ENCODE data around the gene MFAP2. TPM values are rescaled to one million over a fixed set of nuclear protein-coding genes. Genes with fewer than 3 reads are reported as not detected.

The MFAP2 gene
- total and polyA plus RNA-seq, 2 of the 8 experiments (the other 6 are each of a cell fraction or from before 2014, with no cell fraction given): 172 to 326 TPM

- TF ChIP-seq CHD7 (IDR thresholded peaks at IDR 0.05; ENCODE audit: insufficient replicate concordance, low read length) (no peak), CTCF (IDR thresholded peaks at IDR 0.05; ENCODE audit: control extremely low read depth in 1 of 3, insufficient read depth in 1 of 3, low read depth in 1 of 3, low read length in 3 of 3) (no peak), TAF1 (IDR thresholded peaks at IDR 0.05; ENCODE audit: low read depth, low read length) (no peak), SRF (IDR thresholded peaks at IDR 0.05; ENCODE audit: low read depth, low read length) (no peak), GTF2F1 (IDR thresholded peaks at IDR 0.05; ENCODE audit: borderline replicate concordance, low read depth, low read length) (no peak), RFX5 (IDR thresholded peaks at IDR 0.05; ENCODE audit: borderline replicate concordance, low read depth, low read length) (no peak), CEBPB (IDR thresholded peaks at IDR 0.05; ENCODE audit: low read depth, low read length) (no peak), HDAC6 (IDR thresholded peaks at IDR 0.05; ENCODE audit: low read depth, low read length) (no peak)
These were observed 32.5 kb upstream of the MFAP2 start (continued) for GRCh38 chr1:17012775-17013490.
